GM18499 (cell line): ENCODE measurements around the gene MYOZ3.

ENCODE experiments used
- ATAC-seq: cut with Tn5 transposase; IDR thresholded peaks from one replicate; pipeline ENCODE4 v1.9.1; 2021; ENCODE audit warnings: moderate number of reproducible peaks; ENCODE audit not compliant: insufficient read depth, unreplicated experiment

Gene MYOZ3

GRCh38 chr5:150626853-150627276 lies 34.2 kb upstream of the MYOZ3 start:
- ATAC-seq: no peak

- no peak for ATAC-seq
Measured at GRCh38 chr5:150627731-150628545, 33.1 kb upstream of the MYOZ3 start.

- ATAC-seq: no peak
Measured at GRCh38 chr5:150628936-150629485, 32.0 kb upstream of the MYOZ3 start.

- no peak for ATAC-seq
Measured at GRCh38 chr5:150630016-150630415, 31.0 kb upstream of the MYOZ3 start.

- no peak for ATAC-seq
Measured at GRCh38 chr5:150630461-150631325, 30.4 kb upstream of the MYOZ3 start.

- ATAC-seq: no peak
Measured at GRCh38 chr5:150631326-150631701, 29.7 kb upstream of the MYOZ3 start.

GRCh38 chr5:150632305-150633160 lies 28.5 kb upstream of the MYOZ3 start:
- ATAC-seq: no peak

GRCh38 chr5:150633429-150633828 lies 27.6 kb upstream of the MYOZ3 start:
- no peak for ATAC-seq

- ATAC-seq: no peak
Measured at GRCh38 chr5:150636391-150637244, 24.4 kb upstream of the MYOZ3 start.

GRCh38 chr5:150637245-150638052 lies 23.6 kb upstream of the MYOZ3 start:
- ATAC-seq: no peak

GRCh38 chr5:150638053-150638444 lies 23.0 kb upstream of the MYOZ3 start:
- no peak for ATAC-seq

GRCh38 chr5:150638488-150639376 lies 22.3 kb upstream of the MYOZ3 start:
- ATAC-seq: no peak

GRCh38 chr5:150639377-150639692 lies 21.7 kb upstream of the MYOZ3 start:
- ATAC-seq: no peak

- no peak for ATAC-seq
Measured at GRCh38 chr5:150639751-150640150, 21.3 kb upstream of the MYOZ3 start.

- ATAC-seq: no peak
Measured at GRCh38 chr5:150640311-150641005, 20.6 kb upstream of the MYOZ3 start, which contains the start of gene SYNPO. Gene SYNPO, plus strand, starts transcription at chr5:150640660. Its CDS starts 7,616 bp downstream, at chr5:150648276.

GRCh38 chr5:150641006-150641570 lies 20.0 kb upstream of the MYOZ3 start:
- ATAC-seq: no peak
